CD4-positive, alpha-beta T cell treated with Interferon alpha-2 for 1 hour (primary cell): Measurements from ENCODE around the gene OR2AT4.
"Not testable (repeated sequence)": the region's sequence is repeated elsewhere in the genome, so short reads cannot be mapped to it uniquely, and the experiment has no call there.

Experiments
- DNase-seq, 2 donors: peaks; one replicate each; pipeline ENCODE4 v3.0.0-alpha.2; 2020 to 2022

Gene OR2AT4

GRCh38 chr11:75063741-75064314 lies 32.8 kb downstream of the OR2AT4 start:
- DNase-seq, result no peak

GRCh38 chr11:75059299-75059698 lies 37.4 kb downstream of the OR2AT4 start:
- no peak for DNase-seq

- no peak for DNase-seq
These were observed 39.9 kb downstream of the OR2AT4 start for GRCh38 chr11:75056814-75057213.

- no peak for DNase-seq
These were observed 41.2 kb downstream of the OR2AT4 start for GRCh38 chr11:75055511-75055910.

- DNase-seq, result no peak
These were observed 44.2 kb downstream of the OR2AT4 start for GRCh38 chr11:75052457-75052856.

GRCh38 chr11:75051043-75051442 lies 45.6 kb downstream of the OR2AT4 start:
- no peak for DNase-seq

GRCh38 chr11:75050516-75050915 lies 46.2 kb downstream of the OR2AT4 start:
- no peak for DNase-seq

- DNase-seq, result not testable (repeated sequence)
These were observed 47.0 kb downstream of the OR2AT4 start for GRCh38 chr11:75049501-75050266.

- DNase-seq, result no peak
These were observed 49.5 kb downstream of the OR2AT4 start for GRCh38 chr11:75047191-75047590.

- DNase-seq, result not testable (repeated sequence)
These were observed 50.0 kb downstream of the OR2AT4 start for GRCh38 chr11:75046668-75047067.

GRCh38 chr11:75044381-75045170 lies 52.1 kb downstream of the OR2AT4 start:
- not testable (repeated sequence) for DNase-seq

- DNase-seq, result not testable (repeated sequence)
These were observed 54.9 kb downstream of the OR2AT4 start for GRCh38 chr11:75041821-75042220.

- DNase-seq, result no peak
These were observed 55.4 kb downstream of the OR2AT4 start for GRCh38 chr11:75041263-75041662.

- DNase-seq, result no peak
These were observed 56.4 kb downstream of the OR2AT4 start for GRCh38 chr11:75040167-75040770.

GRCh38 chr11:75035911-75036565 lies 60.6 kb downstream of the OR2AT4 start:
- no peak for DNase-seq

- DNase-seq, result no peak
These were observed 61.4 kb downstream of the OR2AT4 start for GRCh38 chr11:75035256-75035655.

GRCh38 chr11:75033916-75034315 lies 62.8 kb downstream of the OR2AT4 start:
- DNase-seq, result no peak

- DNase-seq, result no peak
These were observed 64.1 kb downstream of the OR2AT4 start for GRCh38 chr11:75032550-75032935.

- peak; percentile 38 to 53 for DNase-seq
These were observed 64.7 kb downstream of the OR2AT4 start for GRCh38 chr11:75031771-75032549.
